ENCODE results near the gene GOLGA8T.
"Not testable (repeated sequence)": the region's sequence is repeated elsewhere in the genome, so short reads cannot be mapped to it uniquely, and the experiment has no call there.

GOLGA8T gene

GRCh38 chr15:30192119-30192745 is 57.4 kb downstream of the GOLGA8T start:
- not testable (repeated sequence) for DNase-seq (ENCODE audit: low spot score)

- DNase-seq (ENCODE audit: low spot score): not testable (repeated sequence)
Measured at GRCh38 chr15:30192892-30193291, 58.0 kb downstream of the GOLGA8T start.

Data from globus pallidus (tissue), 1 donor.